Bronchial epithelial cell (primary cell): ENCODE measurements around the gene ZNF853. TPM values are rescaled to one million over a fixed set of nuclear protein-coding genes. Genes with fewer than 3 reads are reported as not detected.
"Not testable (repeated sequence)": the region's sequence is repeated elsewhere in the genome, so short reads cannot be mapped to it uniquely, and the experiment has no call there.

ENCODE experiments used
- DNase-seq: peaks from one replicate; pipeline ENCODE4 v3.0.0-alpha.2; 2010; ENCODE audit warnings: low read depth
- FAIRE-seq: peaks from 2 replicates; lab custom pipeline; 2011; peaks lifted over from hg19 to GRCh38; lab: Jason Lieb, UNC
- H3K27me3 ChIP-seq: 2 replicates; pipeline ENCODE4 v1.5.1; 2011; ENCODE audit warnings: low read length; ENCODE audit not compliant: control insufficient read depth, insufficient read depth
- H3K36me3 ChIP-seq: 2 replicates; pipeline ENCODE4 v1.5.1; 2011; ENCODE audit warnings: low read length; ENCODE audit not compliant: control insufficient read depth, insufficient read depth
- H3K4me3 ChIP-seq: 2 replicates; pipeline ENCODE4 v1.5.1; 2011; ENCODE audit warnings: mild to moderate bottlenecking, low read depth, low read length, control low read depth
- CTCF ChIP-seq: IDR thresholded peaks from 2 replicates; pipeline ENCODE4 v1.5.1; 2011; ENCODE audit warnings: mild to moderate bottlenecking, moderate library complexity, low read length, control low read depth, inconsistent platforms; ENCODE audit not compliant: insufficient read depth, severe bottlenecking
- total RNA-seq: library from RNA; depleted of rRNA; stranded (reverse); fragments of >200 nt; gene quantifications from 2 replicates; pipeline ENCODE4 v1.2.1, GENCODE V29; 2014

The ZNF853 gene
- total RNA-seq, 1 donor from 2014 or later: 0.53 TPM

- no peak for TF ChIP-seq CTCF
- Histone ChIP-seq H3K27me3 (no peaks in the 10 kb centered on the region), H3K36me3 (peaks cover 12% of the 10 kb centered on the region), H3K4me3 (no peak overlapping the region)
- DNase-seq (no peak), FAIRE-seq (no peak)
Measured at GRCh38 chr7:6654113-6654841, 38.9 kb downstream of the ZNF853 start.

GRCh38 chr7:6654842-6655610 lies 39.6 kb downstream of the ZNF853 start:
- DNase-seq: no peak
- Histone ChIP-seq H3K27me3 (no peaks in the 10 kb centered on the region), H3K4me3 (no peak overlapping the region), H3K36me3 (peaks cover 7% of the 10 kb centered on the region)
- FAIRE-seq: no peak
- TF ChIP-seq CTCF: no peak

GRCh38 chr7:6655636-6656385 lies 40.4 kb downstream of the ZNF853 start:
- no peak for DNase-seq
- Histone ChIP-seq H3K4me3 (no peak overlapping the region), H3K27me3 (no peaks in the 10 kb centered on the region), H3K36me3 (peaks cover 4% of the 10 kb centered on the region)
- TF ChIP-seq CTCF: no peak
- FAIRE-seq: no peak

DNA sequence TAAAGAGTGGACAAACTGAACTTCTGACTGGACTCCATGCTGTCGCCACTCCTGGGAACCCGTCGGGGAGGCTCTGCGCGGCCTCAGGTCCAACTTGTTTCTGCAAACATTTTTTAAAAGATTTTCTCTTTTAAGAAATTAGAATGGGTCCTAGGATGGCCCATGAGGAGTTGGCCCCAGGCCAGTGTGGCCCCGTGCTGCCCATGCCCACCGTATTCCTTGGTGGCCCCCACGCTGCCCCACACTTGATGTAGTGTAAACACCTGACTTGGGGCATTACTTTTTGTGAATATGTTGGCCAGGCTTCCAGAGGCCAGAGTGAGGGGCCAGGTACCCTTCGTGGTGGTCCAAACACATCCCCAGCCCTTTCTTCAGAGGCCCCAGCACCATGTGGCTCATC lies 41.0 kb downstream of the ZNF853 start:
- FAIRE-seq (no peak), DNase-seq (no peak)
- TF ChIP-seq CTCF: no peak
- Histone ChIP-seq H3K27me3 (no peaks in the 10 kb centered on the region), H3K4me3 (no peak overlapping the region), H3K36me3 (peaks cover 4% of the 10 kb centered on the region)

GRCh38 chr7:6658618-6659345 lies 43.4 kb downstream of the ZNF853 start:
- FAIRE-seq: peak; percentile 62
- Histone ChIP-seq H3K4me3 (no peak overlapping the region), H3K36me3 (no peaks in the 10 kb centered on the region), H3K27me3 (no peaks in the 10 kb centered on the region)
- TF ChIP-seq CTCF: no peak
- no peak for DNase-seq

GRCh38 chr7:6670851-6671250 lies 55.4 kb downstream of the ZNF853 start:
- not testable (repeated sequence) for H3K4me3 ChIP-seq, DNase-seq, H3K27me3 ChIP-seq, H3K36me3 ChIP-seq, FAIRE-seq
